Superior temporal gyrus (tissue), 1 donor: Measurements from ENCODE around the gene LHB.
"Not testable (repeated sequence)": the region's sequence is repeated elsewhere in the genome, so short reads cannot be mapped to it uniquely, and the experiment has no call there.

Experiments used
- DNase-seq: peaks from one replicate; pipeline ENCODE4 v3.0.0-alpha.2; 2016; ENCODE audit errors: extremely low spot score

Gene LHB

DNA sequence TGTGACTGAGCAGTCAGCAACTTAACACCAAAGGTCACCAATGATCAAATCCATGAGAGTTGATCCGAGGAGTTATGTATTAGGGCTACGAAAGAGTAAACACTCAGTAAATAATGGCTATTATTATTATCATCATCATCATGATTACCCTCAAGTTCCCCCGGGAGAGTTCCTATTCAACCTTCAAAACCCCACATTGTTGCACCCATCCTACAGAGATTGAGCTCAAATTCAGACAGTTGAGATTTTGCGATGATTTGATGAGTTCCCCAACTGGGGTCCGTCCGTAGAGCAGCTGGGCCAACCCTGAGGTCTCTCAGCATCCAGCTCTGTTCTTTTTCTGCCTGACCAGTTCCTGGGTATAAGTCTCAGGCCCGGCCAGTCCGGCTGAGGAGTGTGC is 21.2 kb upstream of the LHB start:
- DNase-seq: not testable (repeated sequence)

DNA sequence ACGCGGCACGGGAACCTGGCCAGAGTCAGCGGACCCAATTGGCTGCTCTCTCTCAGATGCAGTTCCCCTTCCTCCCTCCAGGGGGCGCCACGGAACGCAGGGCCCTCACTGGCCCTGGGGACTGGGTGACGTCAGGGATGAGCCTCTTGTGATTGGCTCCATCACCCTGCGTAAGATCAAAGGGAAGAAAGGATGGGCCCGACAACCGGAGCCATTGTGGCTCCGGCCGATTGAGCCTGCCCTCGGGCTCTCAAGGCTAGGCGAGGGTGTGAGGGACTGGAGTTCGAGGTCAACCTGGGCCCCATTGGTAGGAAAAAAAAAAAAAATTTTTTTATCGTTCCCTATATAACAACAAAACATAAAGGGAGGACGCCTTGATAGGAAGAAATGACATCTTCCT is 19.9 kb upstream of the LHB start, which contains the start of gene CGB1:
TSS of gene CGB1 (minus strand) at position 81 of the 400 bp plus-strand sequence. CDS start 184 bp downstream, outside the sequence.
- not testable (repeated sequence) for DNase-seq

DNA sequence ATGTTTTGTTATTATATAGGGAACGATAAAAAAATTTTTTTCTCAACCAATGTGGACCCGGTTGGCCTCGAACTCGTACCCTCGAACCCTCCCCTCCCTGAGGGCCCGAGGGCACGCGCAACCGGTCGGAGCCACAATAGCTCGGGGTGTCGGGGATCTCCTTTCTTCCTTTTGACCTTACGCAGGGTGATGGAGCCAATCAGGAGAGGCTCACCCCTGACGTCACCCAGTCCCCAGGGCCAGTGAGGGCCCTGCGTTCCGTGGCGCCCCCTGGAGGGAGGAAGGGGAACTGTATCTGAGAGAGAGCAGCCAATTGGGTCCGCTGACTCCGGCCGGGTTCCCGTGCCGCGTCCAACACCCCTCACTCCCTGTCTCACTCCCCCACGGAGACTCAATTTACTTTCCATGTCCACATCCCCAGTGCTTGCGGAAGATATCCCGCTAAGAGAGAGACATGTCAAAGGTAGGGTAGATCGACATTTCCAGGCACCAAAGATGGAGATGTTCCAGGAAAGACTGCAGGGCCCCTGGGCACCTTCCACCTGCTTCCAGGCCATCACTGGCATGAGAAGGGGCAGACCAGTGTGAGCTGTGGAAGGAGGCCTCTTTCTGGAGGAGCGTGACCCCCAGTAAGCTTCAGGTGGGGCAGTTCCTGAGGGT is 14.9 kb upstream of the LHB start, which contains the start of gene CGB2:
TSS of gene CGB2 (plus strand) at position 249 of the 660 bp plus-strand sequence. CDS start at position 455, 206 bp downstream.
- DNase-seq: not testable (repeated sequence)

DNA sequence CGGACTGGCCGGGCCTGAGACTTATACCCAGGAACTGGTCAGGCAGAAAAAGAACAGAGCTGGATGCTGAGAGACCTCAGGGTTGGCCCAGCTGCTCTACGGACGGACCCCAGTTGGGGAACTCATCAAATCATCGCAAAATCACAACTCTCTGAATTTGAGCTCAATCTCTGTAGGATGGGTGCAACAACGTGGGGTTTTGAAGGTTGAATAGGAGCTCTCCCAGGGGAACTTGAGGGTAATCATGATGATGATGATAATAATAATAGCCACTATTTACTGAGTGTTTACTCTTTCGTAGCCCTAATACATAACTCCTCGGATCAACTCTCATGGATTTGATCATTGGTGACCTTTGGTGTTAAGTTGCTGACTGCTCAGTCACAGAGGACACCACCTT is 13.4 kb upstream of the LHB start:
- not testable (repeated sequence) for DNase-seq

- not testable (repeated sequence) for DNase-seq
These were observed 12.9 kb upstream of the LHB start for GRCh38 chr19:49029749-49030148.

DNA sequence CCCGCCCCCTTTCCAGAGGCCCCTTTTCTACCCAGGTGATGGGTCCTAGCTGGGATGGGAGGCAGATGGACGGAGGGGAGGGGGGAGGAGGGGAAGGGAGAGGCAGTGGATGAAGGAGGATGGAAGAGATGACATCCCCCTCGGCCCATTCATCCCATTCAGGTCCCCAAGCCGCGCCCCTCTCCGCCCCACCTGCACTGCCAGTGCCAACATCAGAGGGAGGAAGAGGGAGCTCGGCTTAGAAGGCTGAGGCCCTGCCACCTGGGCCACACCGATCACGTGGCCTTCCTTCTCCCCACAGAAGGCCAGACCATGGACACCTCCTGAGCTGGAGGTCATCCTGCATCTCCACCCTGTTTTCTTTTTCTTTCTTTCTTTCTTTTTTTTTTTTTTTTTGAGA is 11.8 kb upstream of the LHB start:
- DNase-seq: not testable (repeated sequence)

- DNase-seq: not testable (repeated sequence)
These were observed 8.7 kb upstream of the LHB start for GRCh38 chr19:49025599-49025998.

DNA sequence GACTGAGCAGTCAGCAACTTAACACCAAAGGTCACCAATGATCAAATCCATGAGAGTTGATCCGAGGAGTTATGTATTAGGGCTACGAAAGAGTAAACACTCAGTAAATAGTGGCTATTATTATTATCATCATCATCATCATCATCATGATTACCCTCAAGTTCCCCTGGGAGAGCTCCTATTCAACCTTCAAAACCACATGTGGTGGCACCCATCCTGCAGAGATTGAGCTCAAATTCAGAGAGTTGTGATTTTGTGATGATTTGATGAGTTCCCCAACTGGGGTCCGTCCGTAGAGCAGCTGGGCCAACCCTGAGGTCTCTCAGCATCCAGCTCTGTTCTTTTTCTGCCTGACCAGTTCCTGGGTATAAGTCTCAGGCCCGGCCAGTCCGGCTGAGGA is 8.2 kb upstream of the LHB start:
- DNase-seq: not testable (repeated sequence)

DNA sequence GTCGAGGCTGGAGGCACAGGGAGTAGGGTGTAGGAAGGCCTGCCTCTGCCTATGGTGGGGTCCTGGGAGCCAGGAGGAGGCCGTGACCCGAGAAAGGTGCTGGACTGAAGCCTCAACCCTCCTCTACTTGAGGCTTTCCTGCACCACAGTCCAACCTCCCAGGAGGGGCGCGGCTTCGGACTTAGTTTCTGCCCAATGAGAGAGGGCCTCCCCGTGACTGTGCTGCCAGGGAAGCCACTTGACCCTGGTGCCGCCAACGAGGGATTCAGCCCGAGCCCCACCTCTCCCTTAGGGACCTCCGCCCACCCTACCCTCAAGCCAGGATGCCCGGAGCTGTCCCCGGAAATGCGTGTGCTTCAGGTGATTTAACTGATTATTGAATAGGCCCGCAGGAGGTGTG is 7.3 kb upstream of the LHB start, which contains the start of gene CGB3:
TSS of gene CGB3 (minus strand) at position 101 of the 400 bp plus-strand sequence. CDS start 362 bp downstream, outside the sequence.
- not testable (repeated sequence) for DNase-seq

DNA sequence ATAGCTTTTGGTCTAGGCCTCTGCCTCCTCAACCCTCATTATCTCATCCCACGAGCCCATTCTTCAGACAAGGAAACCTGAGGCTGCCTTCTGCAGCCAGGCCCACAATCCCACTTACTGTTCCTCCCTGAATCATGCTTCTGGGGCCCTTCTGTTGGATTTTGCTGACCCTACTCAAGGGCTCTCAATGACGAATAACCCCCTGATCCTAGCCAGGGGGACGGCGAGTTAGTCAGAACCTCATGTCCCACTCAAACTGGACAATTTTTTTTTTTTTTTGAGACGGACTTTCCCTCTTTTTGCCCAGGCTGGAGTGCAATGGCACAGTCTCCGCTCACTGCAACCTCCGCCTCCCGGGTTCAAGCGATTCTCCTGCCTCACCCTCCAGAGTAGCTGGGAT is 5.2 kb upstream of the LHB start:
- DNase-seq: no peak

DNA sequence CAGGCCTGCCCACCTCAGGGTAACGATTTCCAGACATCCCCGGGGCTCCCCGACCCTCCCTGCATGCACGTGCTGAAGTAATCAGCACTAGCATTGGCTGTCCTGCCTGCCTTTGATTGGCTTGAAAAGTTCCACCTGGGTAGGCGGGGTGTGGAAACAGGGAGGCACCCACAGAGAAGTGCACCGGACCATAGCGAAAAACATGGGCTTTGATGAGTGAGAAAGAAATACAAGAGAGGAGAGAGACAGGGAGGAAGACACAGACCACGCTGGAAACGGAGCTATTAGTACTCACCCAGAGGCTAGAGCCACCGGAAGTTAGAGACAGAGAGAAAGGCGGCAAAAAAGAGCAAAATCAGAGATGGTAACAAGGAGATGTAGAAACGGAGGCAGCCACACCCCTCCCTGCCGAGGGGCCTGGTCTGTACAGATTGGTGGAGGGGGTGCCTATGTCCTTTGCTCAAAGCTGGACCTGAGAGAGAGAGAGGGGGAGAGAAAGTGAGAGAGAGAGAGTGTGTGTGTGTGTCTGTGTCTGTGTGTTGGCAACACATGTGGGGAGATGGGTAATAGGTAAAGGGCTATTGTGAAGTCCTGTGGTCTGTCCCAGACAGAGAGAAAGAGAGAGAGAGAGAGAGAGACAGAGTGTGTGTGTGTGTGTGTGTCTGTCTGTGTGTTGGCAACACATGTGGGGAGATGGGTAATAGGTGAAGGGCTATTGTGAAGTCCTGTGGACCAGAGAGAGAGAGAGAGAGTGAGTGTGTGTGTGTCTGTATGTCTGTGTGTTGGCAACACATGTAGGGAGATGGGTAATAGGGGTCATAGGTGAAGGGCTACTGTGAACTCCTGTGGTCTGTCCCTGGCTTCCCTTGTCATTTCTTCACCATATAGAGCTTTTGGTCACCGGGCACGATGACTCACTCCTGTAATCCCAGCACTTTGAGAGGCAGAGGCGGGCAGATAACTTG is 4.3 kb upstream of the LHB start:
- no peak for DNase-seq

- no peak for DNase-seq
These were observed 3.5 kb upstream of the LHB start for GRCh38 chr19:49020342-49020741.

DNA sequence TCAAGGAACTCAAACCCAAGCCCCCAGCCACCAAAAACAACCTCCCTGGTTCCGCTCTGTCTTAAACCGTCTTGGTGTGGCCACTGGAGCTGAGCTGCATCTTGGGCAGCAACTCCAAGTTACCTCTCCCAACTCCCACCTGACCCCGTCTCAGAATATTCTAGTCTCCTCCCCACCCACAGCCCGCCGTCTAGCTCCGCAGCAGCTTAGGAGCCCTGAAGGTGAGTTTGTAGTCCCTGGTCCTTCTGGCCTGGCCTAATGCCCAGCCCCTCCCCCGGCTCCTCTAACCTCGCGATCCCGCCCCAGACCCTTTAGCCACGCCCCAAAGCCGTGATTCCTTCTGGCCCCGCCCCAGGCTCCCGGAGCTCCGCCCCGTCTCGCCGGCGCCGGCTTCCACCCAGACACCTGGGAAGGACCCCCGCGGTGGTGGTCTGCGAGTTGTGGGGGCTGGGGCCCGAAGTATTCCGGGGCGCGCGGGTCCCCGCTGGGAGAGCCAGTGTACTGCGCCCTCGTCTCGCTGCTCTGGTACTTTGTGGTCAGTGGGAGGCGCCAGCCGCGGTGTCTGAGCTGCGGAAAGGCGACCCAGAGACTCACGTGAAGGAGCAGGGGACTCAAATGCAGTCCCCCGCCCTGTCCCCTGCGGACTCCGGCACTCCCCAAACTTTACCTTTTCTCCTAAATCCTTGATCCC is 2.5 kb upstream of the LHB start:
- DNase-seq: no peak

DNA sequence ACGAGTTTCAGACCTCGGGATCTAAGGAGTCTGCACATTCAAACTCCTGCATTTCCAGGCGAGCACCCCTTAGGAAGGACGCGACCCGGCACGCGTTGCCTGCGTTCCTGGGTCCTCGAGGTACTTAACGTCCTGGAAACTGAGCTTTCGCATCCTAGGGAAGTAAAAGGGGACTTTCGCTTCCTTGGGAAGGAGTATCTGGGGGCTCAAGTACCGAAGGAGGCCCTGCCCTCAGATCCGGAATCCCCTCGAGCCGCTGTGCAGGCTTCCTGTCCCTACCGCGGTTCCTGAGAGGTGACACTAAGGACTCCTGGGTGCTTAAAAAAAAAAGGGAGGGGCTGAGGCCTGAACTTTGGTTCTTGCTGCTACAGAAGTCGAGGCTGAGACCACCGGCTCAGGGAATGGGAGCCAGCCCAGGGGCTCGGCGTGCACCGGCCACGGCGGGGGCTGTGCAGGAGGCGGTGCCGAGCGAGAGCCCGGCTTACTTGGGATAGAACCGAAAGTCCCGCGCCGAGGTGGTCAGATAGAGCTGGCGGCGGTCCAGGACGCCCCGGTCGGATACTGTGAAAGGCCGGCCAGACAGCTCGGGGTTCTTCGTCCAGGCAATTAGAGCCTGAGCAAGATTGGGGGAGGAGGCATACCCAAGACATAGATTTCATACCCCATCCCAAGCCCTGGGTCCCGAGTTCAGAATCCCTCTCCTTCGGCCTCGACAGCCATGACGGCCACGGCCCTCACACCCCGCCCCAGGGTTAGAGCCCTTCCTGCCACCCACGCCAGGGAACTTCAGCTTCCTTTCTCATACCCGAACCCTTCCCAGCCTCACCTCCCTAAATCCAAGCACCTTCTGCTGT is 1.7 kb upstream of the LHB start:
- DNase-seq: not testable (repeated sequence)

- DNase-seq: no peak
These were observed 918 bp upstream of the LHB start for GRCh38 chr19:49017666-49018351.

DNA sequence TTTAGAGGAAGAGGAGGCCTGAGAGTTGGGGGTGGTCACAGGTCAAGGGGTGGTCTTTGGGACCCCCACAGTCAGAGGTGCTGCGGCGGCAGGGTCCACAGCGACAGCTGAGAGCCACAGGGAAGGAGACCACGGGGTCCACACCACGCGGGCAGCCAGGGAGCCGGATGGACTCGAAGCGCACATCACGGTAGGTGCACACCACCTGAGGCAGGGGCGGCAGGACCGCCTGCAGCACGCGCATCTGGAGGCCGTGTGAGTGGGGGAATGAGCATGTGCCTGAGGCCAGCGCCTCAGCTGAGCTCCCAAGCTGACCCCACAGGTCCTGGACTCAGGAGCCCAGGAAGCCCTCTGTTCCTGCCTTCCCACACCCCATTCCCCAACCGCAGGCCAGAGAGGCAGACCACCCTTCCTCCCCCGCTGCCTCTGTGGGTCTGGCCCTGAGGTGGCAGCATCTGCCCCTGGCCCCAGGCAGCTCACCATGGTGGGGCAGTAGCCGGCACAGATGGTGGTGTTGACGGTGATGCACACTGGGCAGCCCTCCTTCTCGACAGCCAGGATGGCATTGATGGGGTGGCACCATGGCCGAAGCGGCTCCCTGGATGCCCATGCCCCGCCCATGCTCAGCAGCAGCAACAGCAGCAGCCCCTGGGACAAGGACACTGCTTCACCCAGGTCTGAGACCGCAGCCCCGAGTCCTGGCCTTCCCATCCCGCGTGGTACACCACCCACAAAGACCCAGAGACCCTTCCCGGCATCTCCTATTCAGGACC is 638 bp downstream of the LHB start:
- no peak for DNase-seq

GRCh38 chr19:49014870-49015255 is 2.0 kb downstream of the LHB start:
- DNase-seq: no peak

- no peak for DNase-seq
These were observed 2.6 kb downstream of the LHB start for GRCh38 chr19:49014123-49014869.

- DNase-seq: no peak
These were observed 5.7 kb downstream of the LHB start for GRCh38 chr19:49011194-49011593.
